ENCODE measurements around the gene COQ8A.

- no peak for TF ChIP-seq CTCF (IDR thresholded peaks at IDR 0.05)
- TF ChIP-seq POLR2A (IDR thresholded peaks at IDR 0.05; ENCODE audit: low read depth), result no peak
Measured at GRCh38 chr1:227010645-227011044, 70.6 kb downstream of the COQ8A start.

All from esophagus muscularis mucosa (tissue), 3 donors.